ENCODE data around the gene LYRM4.

DNA sequence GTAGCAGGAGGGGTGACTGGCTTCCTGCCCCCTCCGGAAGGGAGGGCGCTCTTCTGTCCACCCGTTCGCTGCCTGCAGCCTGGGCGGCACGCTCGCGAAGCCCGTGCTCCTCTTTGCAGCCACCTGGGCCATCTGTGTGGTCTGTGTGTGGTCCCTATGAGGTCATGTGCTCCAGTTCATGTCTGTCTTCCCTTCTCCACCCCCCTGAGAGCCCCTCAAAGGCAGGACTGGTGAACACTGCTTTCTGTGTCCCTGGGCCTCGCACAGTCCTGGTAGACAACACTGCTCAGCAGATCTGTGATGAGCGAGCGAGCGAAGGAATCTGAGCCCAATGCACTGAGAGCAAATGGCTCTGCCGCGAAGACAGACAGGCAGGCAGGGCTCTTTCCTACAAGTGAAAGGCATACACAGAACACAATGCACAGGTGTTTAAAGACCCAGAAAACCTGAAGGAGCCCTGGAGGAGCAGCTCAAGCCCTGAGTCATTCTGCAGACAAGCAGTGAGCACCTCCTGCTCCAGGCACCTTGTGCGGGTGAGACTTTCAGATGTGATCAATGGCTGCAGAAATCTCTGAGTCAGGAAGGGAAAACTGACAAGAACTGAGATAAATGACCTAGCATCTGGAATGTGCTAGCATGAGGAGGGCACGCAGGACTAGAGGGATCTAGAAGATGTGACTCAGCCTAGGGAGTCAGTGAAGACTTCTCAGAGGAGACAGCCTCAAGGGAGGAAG lies 148.5 kb downstream of the LYRM4 start:
- TF ChIP-seq, protein P1, sequence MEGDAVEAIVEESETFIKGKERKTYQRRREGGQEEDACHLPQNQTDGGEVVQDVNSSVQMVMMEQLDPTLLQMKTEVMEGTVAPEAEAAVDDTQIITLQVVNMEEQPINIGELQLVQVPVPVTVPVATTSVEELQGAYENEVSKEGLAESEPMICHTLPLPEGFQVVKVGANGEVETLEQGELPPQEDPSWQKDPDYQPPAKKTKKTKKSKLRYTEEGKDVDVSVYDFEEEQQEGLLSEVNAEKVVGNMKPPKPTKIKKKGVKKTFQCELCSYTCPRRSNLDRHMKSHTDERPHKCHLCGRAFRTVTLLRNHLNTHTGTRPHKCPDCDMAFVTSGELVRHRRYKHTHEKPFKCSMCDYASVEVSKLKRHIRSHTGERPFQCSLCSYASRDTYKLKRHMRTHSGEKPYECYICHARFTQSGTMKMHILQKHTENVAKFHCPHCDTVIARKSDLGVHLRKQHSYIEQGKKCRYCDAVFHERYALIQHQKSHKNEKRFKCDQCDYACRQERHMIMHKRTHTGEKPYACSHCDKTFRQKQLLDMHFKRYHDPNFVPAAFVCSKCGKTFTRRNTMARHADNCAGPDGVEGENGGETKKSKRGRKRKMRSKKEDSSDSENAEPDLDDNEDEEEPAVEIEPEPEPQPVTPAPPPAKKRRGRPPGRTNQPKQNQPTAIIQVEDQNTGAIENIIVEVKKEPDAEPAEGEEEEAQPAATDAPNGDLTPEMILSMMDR (IDR thresholded peaks at IDR 0.05), result no peak
- no peak for TF ChIP-seq EZH2 (IDR thresholded peaks at IDR 0.05; ENCODE audit: borderline replicate concordance, insufficient read depth, low read depth, low read length, poor library complexity, severe bottlenecking)
